K562 (cell line): ENCODE data around the gene ZRANB1. TPM values are rescaled to one million over a fixed set of nuclear protein-coding genes. Genes with fewer than 3 reads are reported as not detected.

ENCODE experiments used
- ATAC-seq: fragments of 200-7000 bp; cut with Tn5 transposase; 3 replicates; pipeline ENCODE4 v1.9.1; 2020; ENCODE audit warnings: moderate library complexity
- BruUV-seq: library from RNA; stranded (reverse); fragments of 400-500 nt; replicated peaks from 2 replicates; lab custom pipeline; 2021; lab: Mats Ljungman, UMichigan
- CTCF ChIA-PET: fragments of 300-600 bp; formaldehyde crosslinking; extraction: SDS; loops from one replicate; lab custom pipeline; 2021; ENCODE audit warnings: low intra/inter-chr PET ratio; lab: Yijun Ruan, JAX
- POLR2A ChIA-PET: fragments of 300-600, 350-650 bp; sonication (Branson Sonifier 250); formaldehyde crosslinking; extraction: SDS; loops from one replicate; lab custom pipeline; 2021; ENCODE audit warnings: antibody characterized with exemption, inconsistent platforms; lab: Yijun Ruan, JAX
- DNase-seq, 4 experiments: peaks; one replicate each; pipeline versions ENCODE4 v3.0.0 to v3.0.0-alpha.2; 2011 to 2018; ENCODE audit warnings: low spot score in 3 of 4, mixed read lengths in 3 of 4; ENCODE audit errors: extremely low read depth in 1 of 4
- FAIRE-seq: peaks from 2 replicates; lab custom pipeline; 2011; peaks lifted over from hg19 to GRCh38; lab: Jason Lieb, UNC
- H2AFZ ChIP-seq: 2 replicates; pipeline ENCODE4 v1.6.0; 2011; ENCODE audit warnings: low read depth, low read length, control low read depth, inconsistent platforms
- H3K27ac ChIP-seq: fragments of 200-600 bp; 3 replicates; pipeline ENCODE4 v1.8.0; 2011; ENCODE audit warnings: low read depth, mild to moderate bottlenecking, control low read depth, inconsistent platforms, low read length, moderate library complexity, mixed read lengths; ENCODE audit errors: extremely low read depth
- H3K27me3 ChIP-seq, 2 experiments: fragments of 300-600 bp in 1 of 2; 2 replicates in 1 of 2; 3 replicates in 1 of 2; pipeline versions ENCODE4 v1.6.0 to v1.8.0; 2011; ENCODE audit warnings: inconsistent platforms in 2 of 2, low read length in 2 of 2, mild to moderate bottlenecking in 1 of 2, mixed read lengths in 1 of 2, moderate library complexity in 1 of 2; ENCODE audit not compliant: control insufficient read depth in 2 of 2, insufficient read depth in 2 of 2
- H3K36me3 ChIP-seq: fragments of 300-600 bp; 3 replicates; pipeline ENCODE4 v1.8.0; 2011; ENCODE audit warnings: mild to moderate bottlenecking, low read length, inconsistent platforms; ENCODE audit not compliant: control insufficient read depth, insufficient read depth
- H3K4me1 ChIP-seq, 2 experiments: fragments of 200-600 bp in 1 of 2; replicated peaks in 1 of 2; 2 replicates in 1 of 2; 3 replicates in 1 of 2; pipeline versions ENCODE4 v1.5.1 to v1.8.0; 2011; ENCODE audit warnings: inconsistent platforms in 2 of 2, low read length in 2 of 2, mild to moderate bottlenecking in 1 of 2, mixed read lengths in 1 of 2, moderate library complexity in 1 of 2; ENCODE audit not compliant: control insufficient read depth in 2 of 2, insufficient read depth in 2 of 2
- H3K4me2 ChIP-seq: 2 replicates; pipeline ENCODE4 v1.6.1; 2011; ENCODE audit warnings: low read length, control low read depth, inconsistent platforms, mixed read lengths; ENCODE audit not compliant: insufficient read depth
- H3K4me3 ChIP-seq: fragments of 200-600 bp; sonication (generic), shearing (Covaris generic); 2 replicates; pipeline ENCODE4 v1.5.1; 2016; ENCODE audit warnings: control low read depth, inconsistent platforms
- H3K79me2 ChIP-seq: fragments of 200-600 bp; 3 replicates; pipeline ENCODE4 v1.8.0; 2011; ENCODE audit warnings: low read length, inconsistent platforms; ENCODE audit not compliant: control insufficient read depth, insufficient read depth
- H3K9ac ChIP-seq, 2 experiments: 2 replicates each; pipeline versions ENCODE4 v1.6.0 to v1.6.1; 2011; ENCODE audit warnings: low read depth in 2 of 2, low read length in 2 of 2, control low read depth in 1 of 2, inconsistent platforms in 1 of 2, mild to moderate bottlenecking in 1 of 2, mixed read lengths in 1 of 2; ENCODE audit not compliant: insufficient read depth in 1 of 2
- H3K9me1 ChIP-seq: one replicate; pipeline ENCODE4 v1.6.0; 2011; ENCODE audit warnings: inconsistent platforms, mild to moderate bottlenecking, low read length, moderate library complexity; ENCODE audit not compliant: control insufficient read depth, insufficient read depth
- H3K9me3 ChIP-seq: replicated peaks from 2 replicates; pipeline ENCODE4 v1.5.1; 2011; ENCODE audit warnings: low read depth, low read length, inconsistent platforms; ENCODE audit not compliant: control insufficient read depth, insufficient read depth
- H4K20me1 ChIP-seq: replicated peaks from 2 replicates; pipeline ENCODE4 v1.6.1; 2011; ENCODE audit warnings: low read length, inconsistent platforms, mixed read lengths; ENCODE audit not compliant: control insufficient read depth, insufficient read depth
- CEBPG ChIP-seq, 3 experiments: fragments of 200-800 bp in 1 of 3; sonication (Bioruptor generic) in 1 of 3; sonication (generic) in 1 of 3; formaldehyde crosslinking in 1 of 3; IDR thresholded peaks in 2 of 3; conservative IDR thresholded peaks in 1 of 3; 2 replicates each; pipeline versions ENCODE4 v1.6.1 to v1.8.0; 2016 to 2022; ENCODE audit warnings: missing compliant biosample characterization in 2 of 3, missing genetic modification characterization in 2 of 3, mild to moderate bottlenecking in 1 of 3, missing genetic modification reagents in 1 of 3
- CTBP1 ChIP-seq: fragments of 450-650 bp; IDR thresholded peaks from 2 replicates; pipeline ENCODE4 v1.6.1; 2016; ENCODE audit warnings: borderline replicate concordance
- ESRRA ChIP-seq: fragments of 450-650 bp; IDR thresholded peaks from 2 replicates; pipeline ENCODE4 v1.6.1; 2014; ENCODE audit warnings: low read depth, mild to moderate bottlenecking, moderate library complexity, borderline replicate concordance
- FOXJ3 ChIP-seq: sonication (generic); formaldehyde crosslinking; IDR thresholded peaks from 2 replicates; pipeline ENCODE4 v1.4.0; 2020; ENCODE audit warnings: mild to moderate bottlenecking, missing genetic modification reagents
- FOXK1 ChIP-seq: sonication (generic); formaldehyde crosslinking; IDR thresholded peaks from 2 replicates; pipeline ENCODE4 v1.8.0; 2022; ENCODE audit warnings: missing genetic modification reagents, mild to moderate bottlenecking, borderline replicate concordance
- GABPB1 ChIP-seq: sonication (generic); formaldehyde crosslinking; IDR thresholded peaks from 2 replicates; pipeline ENCODE4 v1.8.0; 2022; ENCODE audit warnings: mild to moderate bottlenecking, missing genetic modification reagents
- KLF13 ChIP-seq: fragments of 450-650 bp; IDR thresholded peaks from 2 replicates; pipeline ENCODE4 v1.6.1; 2016; ENCODE audit warnings: missing genetic modification characterization, low read depth, mild to moderate bottlenecking, missing compliant biosample characterization, moderate library complexity, borderline replicate concordance
- NR1H2 ChIP-seq: sonication (generic); formaldehyde crosslinking; IDR thresholded peaks from 2 replicates; pipeline ENCODE4 v1.4.0; 2020; ENCODE audit warnings: mild to moderate bottlenecking, missing genetic modification reagents
- PCBP1 ChIP-seq: fragments of 200-400 bp; formaldehyde crosslinking; IDR thresholded peaks from 2 replicates; pipeline ENCODE4 v1.6.1; 2018; ENCODE audit warnings: mild to moderate bottlenecking, low read depth, low read length; ENCODE audit not compliant: poor library complexity, severe bottlenecking
- XRCC5 ChIP-seq: fragments of 200-400 bp; formaldehyde crosslinking; IDR thresholded peaks from 2 replicates; pipeline ENCODE4 v1.6.1; 2017; ENCODE audit warnings: low read depth, mild to moderate bottlenecking, low read length
- ZFPM2 ChIP-seq: fragments of 250-450 bp; sonication (Bioruptor Pico); IDR thresholded peaks from 2 replicates; pipeline ENCODE4 v1.5.1; 2022; ENCODE audit warnings: mild to moderate bottlenecking
- ZNF277 ChIP-seq: fragments of 250-450 bp; sonication (Bioruptor Pico); IDR thresholded peaks from 2 replicates; pipeline ENCODE4 v1.8.0; 2022; ENCODE audit warnings: inconsistent platforms, mild to moderate bottlenecking, moderate library complexity, borderline replicate concordance
- ZNF445 ChIP-seq: fragments of 250-450 bp; sonication (Bioruptor Pico); IDR thresholded peaks from 2 replicates; pipeline ENCODE4 v1.4.0; 2020; ENCODE audit warnings: low read depth, mild to moderate bottlenecking, moderate library complexity
- ZNF696 ChIP-seq: fragments of 250-450 bp; sonication (Bioruptor Pico); conservative IDR thresholded peaks from 2 replicates; pipeline ENCODE4 v1.4.0; 2020; ENCODE audit warnings: mild to moderate bottlenecking, moderate library complexity
- WGBS: fragments of 100-300 bp; shearing (Covaris generic); methylation state at CpG from one replicate; pipeline ENCODE4 v1.1.6; 2016; ENCODE audit warnings: low coverage, mixed read lengths; ENCODE audit not compliant: insufficient coverage; ENCODE audit errors: missing lambda C conversion rate; 5-methylcytosine and 5-hydroxymethylcytosine counted together
- in situ Hi-C: fragments of 300-500 bp; cut with MboI; formaldehyde crosslinking; loops from 4 replicates; pipeline ENCODE4 v1.15.0; 2018; ENCODE audit warnings: inconsistent platforms, mixed read lengths
- intact Hi-C: fragments of 100-400 bp; cut with micrococcal nuclease; formaldehyde crosslinking; loops from 2 replicates; pipeline ENCODE4 v1.14.2; 2022
- polyA plus RNA-seq, 8 experiments: library from polyadenylated mRNA; depleted of rRNA in 4 of 8; stranded (reverse) in 5 of 8; unstranded in 3 of 8; fragments of >200 nt; fragmentation: Nextera tagmentation in 2 of 8; fragmentation: Illumina TruSeq in 1 of 8; extraction: Ambion mirVana in 2 of 8; extraction: Trizol in 1 of 8; gene quantifications; 2 replicates each; pipeline versions ENCODE4 v1.2.1 to v1.2.3, GENCODE V29; 2011 to 2014; ENCODE audit warnings: inconsistent platforms in 1 of 8, missing spikeins in 1 of 8
- total RNA-seq, 7 experiments: library from RNA; depleted of rRNA in 6 of 7; stranded (reverse); fragments of >200 nt in 6 of 7; fragmentation: Illumina TruSeq in 2 of 7; extraction: Trizol in 2 of 7; gene quantifications; 2 replicates each; pipeline versions ENCODE4 v1.2.1 to v1.2.3, GENCODE V29; 2011 to 2021; ENCODE audit warnings: low replicate concordance in 1 of 7
- TF ChIP-seq, protein P1 (sequence below): fragments of 250-450 bp; sonication (Bioruptor Pico); IDR thresholded peaks from 2 replicates; pipeline ENCODE4 v1.8.0; 2021; ENCODE audit warnings: borderline replicate concordance, mild to moderate bottlenecking, moderate library complexity; ENCODE audit not compliant: poor library complexity, severe bottlenecking
- TF ChIP-seq, protein P2 (sequence below): IDR thresholded peaks from 3 replicates; pipeline ENCODE4 v1.6.1; 2011; ENCODE audit warnings: borderline replicate concordance, mild to moderate bottlenecking; ENCODE audit not compliant: insufficient read length, insufficient read depth

Gene ZRANB1
- total and polyA plus RNA-seq, 9 of the 15 experiments (the other 6 are each of a cell fraction or from before 2014, with no cell fraction given): 0.07 to 1.1 (median 0.64) TPM

DNA sequence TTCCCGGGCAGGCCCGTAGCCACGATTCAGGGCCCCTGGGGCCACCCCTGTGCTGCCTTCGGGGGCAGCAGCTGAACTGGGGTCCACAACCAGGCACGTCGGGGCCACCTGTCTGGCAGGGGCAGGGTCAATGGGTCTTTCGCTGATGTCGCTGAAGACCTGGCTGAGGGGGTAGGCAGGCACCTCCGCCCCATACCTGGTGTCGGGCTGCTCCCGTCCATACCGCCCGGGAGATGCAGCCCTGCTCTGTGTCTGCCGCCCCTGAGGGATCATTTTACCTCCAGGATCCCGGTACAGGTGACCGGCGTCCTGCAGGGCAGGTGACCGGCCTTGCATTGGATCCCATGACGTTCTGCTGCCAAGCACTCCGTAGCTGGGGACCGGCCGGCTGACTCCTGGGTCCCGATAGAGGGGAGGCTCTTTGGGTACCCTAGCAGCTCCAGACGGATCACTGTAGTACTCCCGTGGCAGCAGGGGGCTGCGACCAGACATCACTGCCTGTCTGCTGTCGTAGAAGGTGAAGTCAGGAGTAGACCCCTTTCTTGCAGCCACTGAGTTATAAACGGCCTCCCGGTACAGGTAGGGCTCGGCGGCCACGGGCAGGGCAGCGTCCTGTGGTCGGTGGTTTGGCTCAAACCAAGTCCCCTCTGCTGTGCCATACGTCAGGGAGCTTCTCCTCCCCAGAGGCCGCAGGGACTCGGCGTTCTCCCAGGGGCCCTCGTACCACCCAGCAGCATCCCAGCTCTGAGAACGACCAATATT lies 85.2 kb downstream of the ZRANB1 start:
- no CpG with 5 or more reads among the region's 40 CpGs for WGBS
- Histone ChIP-seq H3K4me3 (no peak overlapping the region), H3K4me2 (no peak overlapping the region), H3K79me2 (no peaks in the 10 kb centered on the region), H3K27ac (no peak overlapping the region), H3K4me1 (no peaks in the 10 kb centered on the region), H3K36me3 (no peaks in the 10 kb centered on the region), H3K27me3 (no peaks in the 10 kb centered on the region), H4K20me1 (no peaks in the 10 kb centered on the region), H3K9ac (no peak overlapping the region), H3K9me3 (no peaks in the 10 kb centered on the region), H3K9me1 (no peaks in the 10 kb centered on the region), H2AFZ (no peak overlapping the region)
- ATAC-seq (no peak), FAIRE-seq (no peak), DNase-seq (no peak)
- BruUV-seq: no TSS peak
- in situ Hi-C loops: loop anchor here (25.0 kb wide), 1 partner anchor 765 kb away; no protein-coding TSS in a partner anchor
- ChIA-PET POLR2A (no interaction called here), CTCF (no interaction called here)
- TF ChIP-seq NR1H2 (CRISPR knock-in tag) (no peak), ZNF277 (CRISPR knock-in tag) (no peak), ZFPM2 (CRISPR knock-in tag) (no peak), FOXK1 (CRISPR knock-in tag) (no peak), FOXJ3 (no peak), KLF13 (tag) (no peak), CEBPG (CRISPR knock-in tag; IDR thresholded peaks at IDR 0.05) (no peak), CEBPG (tag; conservative IDR thresholded peaks at IDR 0.05 in 1 of 2, IDR thresholded peaks at IDR 0.05 in 1 of 2) (no peak), ZNF445 (CRISPR knock-in tag) (no peak), XRCC5 (no peak), CTBP1 (no peak), ESRRA (no peak), ZNF696 (CRISPR knock-in tag) (no peak), PCBP1 (no peak), GABPB1 (CRISPR knock-in tag) (no peak)
- TF ChIP-seq, protein P1, sequence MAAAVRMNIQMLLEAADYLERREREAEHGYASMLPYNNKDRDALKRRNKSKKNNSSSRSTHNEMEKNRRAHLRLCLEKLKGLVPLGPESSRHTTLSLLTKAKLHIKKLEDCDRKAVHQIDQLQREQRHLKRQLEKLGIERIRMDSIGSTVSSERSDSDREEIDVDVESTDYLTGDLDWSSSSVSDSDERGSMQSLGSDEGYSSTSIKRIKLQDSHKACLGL (CRISPR knock-in tag): no peak
- TF ChIP-seq, protein P2, sequence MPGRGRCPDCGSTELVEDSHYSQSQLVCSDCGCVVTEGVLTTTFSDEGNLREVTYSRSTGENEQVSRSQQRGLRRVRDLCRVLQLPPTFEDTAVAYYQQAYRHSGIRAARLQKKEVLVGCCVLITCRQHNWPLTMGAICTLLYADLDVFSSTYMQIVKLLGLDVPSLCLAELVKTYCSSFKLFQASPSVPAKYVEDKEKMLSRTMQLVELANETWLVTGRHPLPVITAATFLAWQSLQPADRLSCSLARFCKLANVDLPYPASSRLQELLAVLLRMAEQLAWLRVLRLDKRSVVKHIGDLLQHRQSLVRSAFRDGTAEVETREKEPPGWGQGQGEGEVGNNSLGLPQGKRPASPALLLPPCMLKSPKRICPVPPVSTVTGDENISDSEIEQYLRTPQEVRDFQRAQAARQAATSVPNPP: no peak
- intact Hi-C loops: no loop called here
